ENCODE data around the gene PI4K2A. TPM values are rescaled to one million over a fixed set of nuclear protein-coding genes. Genes with fewer than 3 reads are reported as not detected.
A peak's percentile ranks its signal among the peaks of the same experiment; 100 is the strongest.
"Not testable (repeated sequence)": the region's sequence is repeated elsewhere in the genome, so short reads cannot be mapped to it uniquely, and the experiment has no call there.

Gene PI4K2A
- total RNA-seq, 1 donor from 2014 or later: 11.0 TPM

DNA sequence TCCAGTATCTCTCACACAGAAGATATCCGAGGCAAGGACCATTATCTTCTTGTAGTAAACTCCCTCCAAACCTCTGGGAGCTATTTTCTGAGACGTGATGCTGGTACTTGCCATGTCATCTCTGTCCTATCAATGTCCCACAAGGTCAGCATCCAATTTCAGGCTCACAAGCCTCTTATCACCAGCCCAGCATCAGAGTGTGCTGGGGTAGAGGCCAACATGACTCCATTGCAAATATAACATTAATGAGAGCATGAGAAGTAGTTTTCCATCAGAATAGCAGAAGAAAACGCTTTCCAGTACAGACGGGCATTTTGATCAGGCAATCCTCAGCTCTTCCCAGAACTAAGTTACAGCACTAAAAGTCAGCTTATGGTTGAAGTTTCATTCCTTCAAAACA lies 12.7 kb upstream of the PI4K2A start:
- intact Hi-C loops (cut with DNase I): no loop called here
- DNase-seq (ENCODE audit: missing footprints): no peak
- no peak for ATAC-seq

DNA sequence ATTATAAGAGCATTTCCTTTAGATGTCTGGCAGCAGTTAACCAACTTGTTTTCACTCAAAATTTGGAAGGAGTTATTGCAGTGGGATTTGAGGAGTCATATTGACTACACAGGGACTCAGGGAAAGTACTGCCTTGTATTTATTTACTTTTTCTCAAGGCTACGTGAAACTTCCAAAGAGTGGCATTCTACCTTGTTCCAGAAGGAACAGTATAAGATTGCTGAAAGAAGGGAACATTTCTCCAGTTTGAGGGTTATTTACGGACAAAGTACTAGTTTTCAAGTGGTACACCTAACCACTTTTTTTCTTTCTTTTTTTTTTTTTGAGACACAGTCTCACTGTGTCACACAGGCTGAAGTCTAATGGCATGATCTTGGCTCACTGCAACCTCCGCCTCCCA lies 12.2 kb upstream of the PI4K2A start:
- intact Hi-C loops (cut with DNase I): no loop called here
- DNase-seq (ENCODE audit: missing footprints) (no peak), ATAC-seq (no peak)

DNA sequence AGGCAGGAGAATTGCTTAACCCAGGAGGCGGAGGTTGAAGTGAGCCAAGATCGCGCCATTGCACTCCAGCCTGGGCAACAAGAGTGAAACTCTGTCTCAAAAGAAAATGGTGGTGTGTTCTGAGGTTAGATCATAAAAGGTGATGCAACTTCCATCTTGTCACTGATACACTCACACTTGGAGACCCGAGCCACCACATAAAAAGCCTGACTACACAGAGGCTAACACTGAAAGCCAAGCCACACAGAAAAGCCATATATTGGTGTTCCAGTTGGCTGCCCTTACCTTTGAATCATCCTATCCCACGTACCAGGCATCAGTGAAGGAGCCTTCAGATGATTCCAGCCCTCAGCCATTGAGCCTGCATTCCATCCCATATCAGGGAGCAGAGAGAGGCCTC lies 11.2 kb upstream of the PI4K2A start:
- intact Hi-C loops (cut with DNase I): no loop called here
- no peak for ATAC-seq
- DNase-seq (ENCODE audit: missing footprints): no peak

DNA sequence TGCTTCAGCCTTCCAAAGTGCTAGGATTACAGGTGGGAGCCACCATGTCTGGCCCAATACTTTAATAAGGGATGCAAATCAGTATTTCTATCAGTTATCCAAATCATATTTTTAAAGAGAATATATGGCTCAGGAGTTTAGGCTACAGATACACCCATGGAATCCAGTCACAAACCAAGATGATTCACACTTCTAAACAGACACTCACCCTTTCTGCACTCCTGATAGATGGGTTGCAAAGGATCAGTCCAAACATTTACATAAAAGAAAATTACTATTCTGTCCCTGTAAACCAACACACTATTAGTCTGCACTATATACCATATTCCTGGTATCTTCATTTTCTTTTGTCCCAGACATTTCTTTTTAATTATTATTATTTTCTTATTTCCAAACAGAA lies 9.4 kb upstream of the PI4K2A start:
- ATAC-seq: no peak
- intact Hi-C loops (cut with DNase I): no loop called here
- no peak for DNase-seq (ENCODE audit: missing footprints)

DNA sequence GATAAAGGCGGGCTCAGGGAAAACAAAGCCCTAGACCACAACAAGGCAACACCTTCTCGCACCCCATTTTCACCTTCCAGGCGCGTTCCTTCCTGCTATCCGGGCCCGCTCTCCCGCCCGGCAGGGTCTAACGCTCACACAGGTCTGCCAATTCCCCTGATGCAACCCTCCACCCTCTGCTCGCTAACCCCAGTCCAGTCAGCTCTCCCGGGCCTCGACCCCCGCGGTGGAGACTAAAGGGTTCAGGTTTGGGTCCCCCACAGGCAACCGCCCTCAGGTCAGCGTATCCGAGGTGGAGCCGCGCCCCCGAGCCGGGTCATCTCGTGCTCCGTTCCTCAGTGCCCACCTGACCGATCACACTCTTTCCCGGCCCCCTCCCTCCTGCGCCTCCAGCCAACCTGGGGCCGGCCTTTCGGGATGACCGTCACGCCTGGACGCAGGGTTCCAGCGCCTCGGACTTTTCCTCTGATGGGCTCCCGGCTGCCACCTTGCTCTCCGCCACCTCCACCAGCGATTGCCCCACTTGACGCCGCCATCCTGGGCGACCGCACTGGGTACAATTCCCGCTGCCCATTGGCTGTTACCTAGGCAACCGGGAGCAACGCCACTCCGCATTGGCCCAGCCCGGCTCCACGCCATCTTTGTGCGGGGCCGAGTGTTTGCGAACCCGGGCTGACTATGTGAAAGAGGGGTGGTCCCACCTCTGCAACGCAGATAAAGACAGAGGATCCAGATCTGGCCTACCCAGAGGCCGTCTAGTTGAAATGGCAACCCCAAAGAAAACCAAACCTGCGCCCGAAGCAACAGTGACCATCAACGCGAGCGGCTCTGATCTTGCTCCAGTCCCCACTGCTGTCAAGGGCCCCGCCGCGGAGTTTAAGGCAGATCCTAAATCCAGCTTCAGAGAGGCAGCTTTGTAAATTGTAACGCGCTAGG lies 7.3 kb upstream of the PI4K2A start, which contains the start of gene MORN4:
MORN4 (minus strand) TSS at position 552 of the 936 bp plus-strand sequence. CDS start 13,847 bp downstream, outside the sequence.
- DNase-seq (ENCODE audit: missing footprints): peak; percentile 96
- intact Hi-C loops (cut with DNase I): no loop called here
- ATAC-seq: peak; percentile 99

DNA sequence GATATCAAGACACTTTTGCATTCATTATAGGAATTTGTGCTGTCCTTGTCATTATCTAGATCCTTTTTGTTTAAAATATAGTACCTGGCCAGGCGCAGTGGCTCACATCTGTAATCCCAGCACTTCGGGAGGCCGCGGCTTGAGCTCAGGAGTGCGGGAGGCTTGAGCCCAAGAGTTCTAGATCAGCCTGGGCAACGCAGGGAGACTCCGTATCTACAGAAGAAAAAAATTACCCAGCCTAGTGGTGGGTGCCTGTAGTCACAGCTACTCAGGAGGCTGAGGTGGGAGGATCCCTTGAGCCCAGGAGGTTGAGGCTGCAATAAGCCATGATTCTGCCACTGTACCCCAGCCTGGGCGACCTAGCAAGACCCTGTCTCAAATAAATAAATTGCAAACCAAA lies 6.5 kb upstream of the PI4K2A start:
- DNase-seq (ENCODE audit: missing footprints) (peak; percentile 49), ATAC-seq (no peak)
- intact Hi-C loops (cut with DNase I): no loop called here

DNA sequence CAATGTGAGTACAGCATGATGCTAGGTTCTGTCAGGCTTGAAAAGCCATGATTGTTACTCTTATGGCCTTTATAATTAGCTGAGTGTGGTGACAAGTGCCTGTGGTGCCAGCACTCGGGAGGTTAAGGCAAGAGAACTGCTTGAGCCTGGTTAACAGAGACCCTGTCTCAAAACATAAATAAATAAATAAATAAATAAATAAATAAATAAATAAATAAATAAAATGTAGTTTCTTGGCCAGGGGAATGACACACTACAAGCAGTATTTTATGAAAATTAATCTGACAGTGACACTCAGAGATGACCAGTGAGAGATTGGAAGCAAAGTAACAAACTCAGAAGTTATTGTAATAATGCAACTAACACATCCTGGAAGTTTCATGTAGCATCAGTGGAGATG lies 4.9 kb upstream of the PI4K2A start:
- intact Hi-C loops (cut with DNase I): no loop called here
- ATAC-seq (no peak), DNase-seq (ENCODE audit: missing footprints) (no peak)

DNA sequence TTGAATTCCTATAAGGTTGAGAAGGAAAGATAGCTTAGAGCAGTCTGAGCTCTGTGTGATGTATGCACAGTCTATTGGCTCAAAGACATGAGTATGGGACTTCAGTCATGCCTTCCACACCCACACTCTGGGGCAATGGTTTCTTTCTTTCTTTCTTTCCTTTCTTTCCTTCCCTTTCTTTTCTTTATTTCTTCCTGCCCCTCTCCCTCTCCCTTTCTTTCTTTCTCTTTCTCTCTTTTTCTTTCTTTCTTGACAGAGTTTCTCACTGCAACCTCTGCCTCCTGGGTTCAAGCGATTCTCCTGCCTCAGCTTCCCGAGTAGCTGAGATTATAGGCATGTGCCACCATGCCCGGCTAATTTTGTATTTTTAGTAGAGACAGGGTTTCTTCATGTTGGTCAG lies 1.4 kb upstream of the PI4K2A start:
- ATAC-seq; DNase-seq (ENCODE audit: missing footprints); intact Hi-C loops (cut with DNase I): not testable (repeated sequence)

DNA sequence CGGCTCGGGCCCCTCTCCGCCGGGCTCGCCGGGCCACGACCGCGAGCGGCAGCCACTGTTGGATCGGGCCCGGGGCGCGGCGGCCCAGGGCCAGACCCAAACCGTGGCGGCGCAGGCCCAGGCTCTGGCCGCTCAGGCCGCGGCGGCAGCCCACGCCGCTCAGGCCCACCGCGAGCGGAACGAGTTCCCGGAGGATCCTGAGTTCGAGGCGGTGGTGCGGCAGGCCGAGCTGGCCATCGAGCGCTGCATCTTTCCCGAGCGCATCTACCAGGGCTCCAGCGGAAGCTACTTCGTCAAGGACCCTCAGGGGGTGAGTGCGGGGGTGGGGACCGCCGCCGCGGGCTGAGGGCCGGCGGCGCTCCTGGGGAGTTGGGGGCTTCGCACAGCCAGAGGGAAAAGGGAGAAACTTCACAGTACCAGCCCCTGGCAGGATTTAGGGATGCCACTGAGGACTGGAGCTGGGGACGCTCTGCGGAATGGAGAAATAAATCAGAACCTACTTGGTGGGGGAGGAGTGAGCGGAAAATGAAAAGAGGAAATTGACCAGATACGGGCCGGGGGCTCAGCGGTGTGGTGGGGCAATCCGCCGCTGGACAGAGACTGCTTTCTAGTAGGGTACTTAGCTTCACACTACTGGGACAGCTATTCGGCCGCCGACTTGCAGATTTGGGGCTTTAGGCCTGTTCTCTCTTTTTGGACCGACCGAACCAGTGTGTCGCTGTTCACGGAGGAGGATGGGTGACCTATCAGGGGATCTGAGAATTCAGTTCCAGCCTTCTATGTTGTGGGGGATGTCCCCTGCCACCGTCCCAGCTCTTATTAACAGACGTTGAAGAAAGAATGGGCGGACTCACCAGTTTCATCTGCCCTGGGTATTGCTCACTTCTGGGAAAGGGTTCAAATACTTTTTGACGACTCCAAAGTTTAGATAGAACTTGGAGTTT lies 669 bp downstream of the PI4K2A start:
- ATAC-seq (peak; percentile 54), DNase-seq (ENCODE audit: missing footprints) (peak; percentile 45)
- intact Hi-C loops (cut with DNase I): no loop called here

DNA sequence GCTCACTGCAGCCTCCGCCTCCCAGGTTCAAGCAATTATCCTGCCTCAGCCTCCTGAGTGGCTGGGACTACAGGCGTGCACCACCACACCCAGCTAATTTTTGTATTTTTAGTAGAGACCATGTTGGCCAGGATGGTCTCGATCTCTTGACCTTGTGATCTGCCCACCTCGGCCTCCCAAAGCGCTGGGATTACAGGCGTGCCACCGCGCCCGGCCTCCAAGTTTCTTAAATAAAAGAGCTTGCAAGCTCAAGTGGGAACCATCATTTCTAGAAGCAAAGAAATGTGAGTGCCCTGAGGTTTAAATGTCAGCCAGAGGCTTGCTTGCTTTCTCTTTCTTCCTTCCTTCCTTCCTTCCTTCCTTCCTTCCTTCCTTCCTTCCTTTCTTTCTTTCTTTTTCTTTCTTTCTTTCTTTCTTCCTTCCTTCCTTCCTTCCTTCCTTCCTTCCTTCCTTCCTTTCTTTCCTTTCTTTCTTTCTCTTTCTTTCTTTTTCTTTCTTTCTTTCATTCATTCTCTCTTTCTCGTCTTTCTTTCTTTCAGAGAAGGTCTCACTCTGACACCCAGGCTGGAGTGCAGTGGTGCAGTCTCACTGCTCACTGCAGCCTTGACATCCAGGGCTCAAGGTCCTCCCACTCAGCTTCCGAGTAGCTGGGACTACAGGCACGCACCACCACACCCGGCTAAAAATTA lies 2.1 kb downstream of the PI4K2A start:
- intact Hi-C loops (cut with DNase I); DNase-seq (ENCODE audit: missing footprints): not testable (repeated sequence)

DNA sequence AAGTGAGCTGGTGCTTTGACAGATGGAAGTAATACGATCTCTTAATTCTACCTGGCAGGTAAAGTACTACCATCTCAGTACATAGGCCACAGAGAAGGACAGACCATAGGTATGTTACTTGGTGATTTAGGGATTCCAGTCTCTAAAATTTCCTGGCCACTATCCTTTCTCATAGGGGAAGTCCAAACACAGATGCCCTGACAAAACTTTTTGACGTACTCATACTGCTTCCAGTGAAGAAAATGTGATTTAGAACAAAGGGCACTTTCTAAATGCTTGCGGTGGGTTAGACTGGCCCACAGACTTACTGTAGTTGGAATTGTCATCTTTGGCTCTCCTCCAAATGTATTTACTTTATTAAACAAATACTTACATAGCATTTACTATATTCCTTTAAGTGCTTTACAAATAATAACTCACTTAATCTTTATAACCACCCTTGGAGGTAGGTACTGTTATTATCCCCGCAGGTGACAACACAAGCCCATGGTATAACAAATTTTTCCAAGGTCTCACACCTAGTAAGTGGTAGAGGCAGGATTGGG lies 3.0 kb downstream of the PI4K2A start:
- ATAC-seq: no peak
- intact Hi-C loops (cut with DNase I): no loop called here

More for the DNA sequence above, 2.1 kb downstream of the PI4K2A start:
- not testable (repeated sequence) for ATAC-seq

DNA sequence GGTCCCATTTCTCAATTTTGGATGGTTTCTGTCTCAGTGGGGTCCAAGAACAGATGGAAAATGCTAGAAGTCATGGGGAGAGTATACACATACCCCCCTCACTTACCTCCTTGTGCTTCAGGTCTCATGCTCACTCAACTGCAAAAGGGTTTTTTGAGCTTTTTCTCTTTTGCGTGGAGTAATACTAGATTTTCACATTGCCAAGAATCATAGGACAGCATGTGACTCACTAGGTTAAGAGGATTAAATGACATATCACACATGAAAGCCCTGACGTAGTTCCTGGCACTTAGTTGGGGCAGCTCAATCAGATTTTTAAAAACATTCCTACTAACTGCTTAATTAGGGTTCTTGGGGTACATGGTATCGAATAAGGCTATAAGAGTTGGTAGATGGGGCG lies 4.5 kb downstream of the PI4K2A start:
- DNase-seq (ENCODE audit: missing footprints) (no peak), ATAC-seq (no peak)
- intact Hi-C loops (cut with DNase I): no loop called here

More for the DNA sequence above, 3.0 kb downstream of the PI4K2A start:
- no peak for DNase-seq (ENCODE audit: missing footprints)

DNA sequence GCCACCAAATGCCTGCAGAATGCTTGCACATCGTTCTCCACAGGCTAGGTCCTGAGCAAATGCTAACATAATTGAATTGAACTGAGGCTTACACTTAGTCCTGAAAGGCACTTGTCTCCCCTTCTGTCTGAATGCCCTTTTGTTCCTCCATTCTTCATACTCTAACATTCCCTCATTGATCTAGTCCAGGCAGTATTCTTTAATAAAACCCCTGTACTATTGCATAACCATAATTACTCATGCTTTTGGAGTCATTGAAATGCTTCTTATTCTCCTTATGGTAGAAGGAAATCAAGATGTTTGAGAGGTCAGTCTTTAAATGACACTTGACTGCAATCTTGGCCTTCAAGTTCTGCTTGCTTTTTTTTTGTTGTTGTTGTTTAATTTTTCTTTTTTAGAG lies 7.1 kb downstream of the PI4K2A start:
- ATAC-seq: no peak

DNA sequence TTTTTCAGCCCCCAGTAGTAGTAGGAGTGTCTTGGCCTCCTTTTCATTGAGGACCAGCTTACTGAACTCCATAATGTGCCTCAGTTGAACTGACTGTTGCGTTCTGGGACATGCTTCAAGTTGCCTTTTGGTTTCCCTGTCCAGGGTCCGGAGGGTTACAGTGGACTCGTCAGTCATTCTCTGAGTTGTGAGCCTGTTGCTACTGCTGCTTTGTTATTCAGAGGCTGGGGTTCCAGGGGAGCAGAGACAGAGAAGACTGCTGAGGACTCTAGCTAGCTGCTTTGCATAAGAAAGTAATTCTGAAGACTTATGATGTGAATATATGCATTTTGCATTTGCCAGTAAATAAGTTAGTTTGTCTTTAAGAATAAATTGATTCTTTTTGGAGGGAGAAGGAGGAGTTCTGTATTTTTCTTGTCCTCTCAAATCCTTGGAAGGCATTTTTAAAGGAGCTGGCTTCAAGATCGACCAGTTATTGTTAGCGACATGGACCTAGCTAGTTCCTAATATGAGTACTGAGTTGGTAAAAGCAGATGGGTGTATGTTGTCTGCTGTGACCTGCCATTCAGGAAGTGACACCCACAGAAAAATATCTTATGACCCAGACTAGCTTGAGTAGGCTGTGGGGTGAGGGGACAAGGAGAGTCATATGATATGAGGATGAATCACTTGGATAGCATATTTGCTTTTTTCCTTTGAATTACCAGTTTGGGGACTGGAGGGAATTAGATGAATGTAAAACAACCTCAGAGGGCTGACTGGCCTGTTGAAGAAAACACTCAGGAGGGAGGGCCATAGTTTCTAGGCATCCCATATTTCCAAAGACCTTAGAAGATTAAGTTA lies 8.3 kb downstream of the PI4K2A start:
- DNase-seq (ENCODE audit: missing footprints) (no peak), ATAC-seq (peak; percentile 76)
- intact Hi-C loops (cut with DNase I): no loop called here

More for the DNA sequence above, 7.1 kb downstream of the PI4K2A start:
- no peak for DNase-seq (ENCODE audit: missing footprints)
- intact Hi-C loops (cut with DNase I): no loop called here

DNA sequence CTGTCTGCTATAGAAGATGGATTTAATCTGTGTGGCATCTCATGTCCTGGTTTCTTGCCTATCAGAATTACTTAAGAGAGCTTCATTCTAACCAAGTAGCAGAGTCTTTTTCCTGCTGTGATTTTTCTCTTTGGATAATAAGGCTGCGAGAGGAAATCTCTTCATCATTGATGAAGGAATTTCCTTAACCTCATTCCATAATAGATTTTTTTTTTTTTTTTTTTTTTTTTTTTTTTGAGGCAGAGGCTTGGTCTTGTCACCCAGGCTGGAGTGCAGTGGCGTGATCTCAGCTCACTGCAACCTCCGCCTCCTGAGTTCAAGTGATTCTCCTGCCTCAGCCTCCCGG lies 8.9 kb downstream of the PI4K2A start:
- ATAC-seq; intact Hi-C loops (cut with DNase I); DNase-seq (ENCODE audit: missing footprints): not testable (repeated sequence)

DNA sequence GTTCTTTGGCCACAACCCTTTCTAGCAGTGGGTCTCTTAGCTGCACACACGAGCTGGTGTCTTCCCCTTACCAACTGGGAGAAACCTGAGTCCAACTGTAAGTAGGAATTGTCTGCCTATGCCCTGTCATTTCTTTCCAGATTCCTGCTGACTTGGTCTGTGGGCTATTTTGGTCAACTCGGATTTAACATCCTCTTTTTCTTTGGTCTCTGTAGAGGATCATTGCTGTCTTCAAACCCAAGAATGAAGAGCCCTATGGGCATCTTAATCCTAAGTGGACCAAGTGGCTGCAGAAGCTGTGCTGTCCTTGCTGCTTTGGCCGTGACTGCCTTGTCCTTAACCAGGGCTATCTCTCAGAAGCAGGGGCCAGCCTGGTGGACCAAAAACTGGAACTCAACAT lies 10.3 kb downstream of the PI4K2A start:
- DNase-seq (ENCODE audit: missing footprints): no peak
- intact Hi-C loops (cut with DNase I): no loop called here
- ATAC-seq: no peak

DNA sequence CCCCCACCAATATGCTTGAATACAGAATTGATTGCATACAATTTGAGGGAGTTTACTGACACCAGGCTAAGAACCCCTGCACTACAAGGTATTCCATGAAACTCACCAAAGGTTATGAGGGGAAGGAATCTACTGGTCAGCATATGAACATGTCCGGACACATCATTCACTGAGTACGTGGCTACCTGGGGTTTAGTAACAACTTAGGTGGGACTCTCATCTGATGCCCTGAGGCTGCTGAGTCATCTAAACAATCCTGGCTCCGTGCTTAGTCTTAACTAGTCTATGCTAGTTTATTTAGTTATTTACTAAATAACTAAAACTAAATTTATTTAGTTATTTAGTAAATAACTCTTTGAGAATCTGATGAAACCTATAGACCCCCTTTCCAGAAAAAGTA lies 11.3 kb downstream of the PI4K2A start:
- intact Hi-C loops (cut with DNase I): no loop called here
- no peak for ATAC-seq
- no peak for DNase-seq (ENCODE audit: missing footprints)

DNA sequence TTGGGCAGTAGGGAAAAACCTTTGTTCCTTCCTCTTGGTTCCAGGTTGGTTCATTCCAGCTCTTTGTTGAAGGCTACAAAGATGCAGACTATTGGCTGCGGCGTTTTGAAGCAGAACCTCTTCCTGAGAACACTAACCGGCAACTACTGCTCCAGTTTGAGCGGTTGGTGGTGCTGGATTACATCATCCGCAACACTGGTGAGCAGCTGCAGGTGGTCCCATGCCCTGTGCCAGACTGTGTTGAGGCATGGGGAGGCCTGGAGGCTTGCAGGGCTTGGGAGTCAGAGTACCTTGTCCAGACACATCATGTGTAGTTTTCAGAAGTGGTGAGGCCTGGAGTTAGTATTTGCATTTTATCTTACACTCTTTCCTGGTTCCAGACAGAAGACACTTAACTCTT lies 16.3 kb downstream of the PI4K2A start:
- intact Hi-C loops (cut with DNase I): no loop called here
- ATAC-seq: no peak
- no peak for DNase-seq (ENCODE audit: missing footprints)
